Measurements from ENCODE around the gene KCTD19.

The KCTD19 gene

GRCh38 chr16:67312719-67313118 is 13.8 kb downstream of the KCTD19 start:
- no peak for DNase-seq

- no peak for DNase-seq
Observed at GRCh38 chr16:67311607-67312488, 14.7 kb downstream of the KCTD19 start.

- no peak for DNase-seq
Observed at GRCh38 chr16:67310561-67310960, 16.0 kb downstream of the KCTD19 start.

- no peak for DNase-seq
Observed at GRCh38 chr16:67305216-67306071, 21.1 kb downstream of the KCTD19 start.

GRCh38 chr16:67304020-67304419 is 22.5 kb downstream of the KCTD19 start:
- DNase-seq = no peak

GRCh38 chr16:67302970-67303369 is 23.6 kb downstream of the KCTD19 start:
- DNase-seq = no peak

GRCh38 chr16:67302076-67302475 is 24.5 kb downstream of the KCTD19 start:
- DNase-seq = no peak

GRCh38 chr16:67301080-67301782 is 25.3 kb downstream of the KCTD19 start:
- no peak for DNase-seq

GRCh38 chr16:67299269-67299668 is 27.3 kb downstream of the KCTD19 start:
- DNase-seq = no peak

GRCh38 chr16:67298277-67298676 is 28.3 kb downstream of the KCTD19 start:
- DNase-seq = no peak

- no peak for DNase-seq
Observed at GRCh38 chr16:67296420-67296819, 30.1 kb downstream of the KCTD19 start.

- no peak for DNase-seq
Observed at GRCh38 chr16:67294938-67295361, 31.6 kb downstream of the KCTD19 start.

- no peak for DNase-seq
Observed at GRCh38 chr16:67294171-67294757, 32.3 kb downstream of the KCTD19 start.

- no peak for DNase-seq
Observed at GRCh38 chr16:67291461-67291860, 35.1 kb downstream of the KCTD19 start.

GRCh38 chr16:67287960-67288359 is 38.6 kb downstream of the KCTD19 start:
- no peak for DNase-seq

- no peak for DNase-seq
Observed at GRCh38 chr16:67286441-67287235, 39.9 kb downstream of the KCTD19 start.

GRCh38 chr16:67284699-67285646 is 41.6 kb downstream of the KCTD19 start:
- no peak for DNase-seq

- no peak for DNase-seq
Observed at GRCh38 chr16:67283826-67284555, 42.5 kb downstream of the KCTD19 start.

- no peak for DNase-seq
Observed at GRCh38 chr16:67283039-67283825, 43.3 kb downstream of the KCTD19 start.
